Nephron (organoid): ENCODE data around the gene SEMA3E.

Experiments
- H3K27ac Mint-ChIP-seq, 3 experiments: 2 replicates each; pipeline ENCODE4 v1.8.0; 2020; ENCODE audit warnings: mixed read lengths in 3 of 3, mild to moderate bottlenecking in 2 of 3, moderate library complexity in 1 of 3
- H3K27me3 Mint-ChIP-seq: 2 replicates; pipeline ENCODE4 v1.8.0; 2021; ENCODE audit warnings: low read depth, mild to moderate bottlenecking, moderate library complexity, mixed read lengths
- H3K36me3 Mint-ChIP-seq: 2 replicates; pipeline ENCODE4 v1.8.0; 2020; ENCODE audit warnings: low read depth, mixed read lengths
- H3K4me1 Mint-ChIP-seq: 2 replicates; pipeline ENCODE4 v1.8.0; 2020; ENCODE audit warnings: mixed read lengths
- H3K4me3 Mint-ChIP-seq, 3 experiments: 2 replicates each; pipeline ENCODE4 v1.8.0; 2020; ENCODE audit warnings: mild to moderate bottlenecking in 3 of 3, mixed read lengths in 3 of 3, moderate library complexity in 2 of 3
- H3K9me3 Mint-ChIP-seq: 2 replicates; pipeline ENCODE4 v1.8.0; 2020; ENCODE audit warnings: mixed read lengths
- CTCF ChIP-seq, 3 experiments: fragments of 200-600 bp; sonication (generic); IDR thresholded peaks; one replicate each; pipeline ENCODE4 v1.5.0; 2021; ENCODE audit warnings: antibody characterized with exemption in 3 of 3; ENCODE audit not compliant: unreplicated experiment in 3 of 3

Gene SEMA3E

DNA sequence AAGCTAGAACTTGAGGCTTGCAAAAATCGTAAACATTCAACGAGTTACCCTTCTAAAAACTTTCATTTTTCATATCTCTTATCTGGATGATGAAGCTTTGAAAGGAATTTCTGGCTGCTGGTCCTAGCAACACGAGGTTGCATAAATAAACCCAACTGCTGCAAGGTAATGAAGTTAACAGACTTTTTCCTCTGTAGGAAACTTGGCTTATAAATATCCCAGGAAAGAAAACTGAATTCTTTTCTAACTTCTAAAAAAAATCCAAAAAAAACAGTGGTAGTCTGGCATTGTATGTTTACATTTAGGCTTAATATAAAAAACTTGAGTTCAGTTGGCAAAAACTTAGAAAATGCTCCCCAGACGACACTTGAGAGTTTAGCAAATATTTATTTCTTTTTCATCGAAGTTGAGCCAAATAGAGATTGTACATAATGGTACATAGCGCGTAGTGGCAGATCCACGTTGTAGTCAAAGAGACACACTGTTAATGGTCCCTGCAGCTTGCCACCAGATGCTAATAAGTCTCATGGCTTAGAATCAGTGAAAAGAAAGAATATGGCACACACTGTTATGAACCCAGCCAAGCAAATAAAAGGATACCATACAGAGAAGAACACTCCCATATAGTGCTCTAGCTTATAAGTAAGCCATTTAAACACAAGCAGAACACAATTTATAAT is 285.9 kb downstream of the SEMA3E start:
- peak overlapping the region in 2 of 3 experiments; percentile 59 to 85 for H3K27ac Mint-ChIP-seq
- no peaks in the 10 kb centered on the region for H3K36me3 Mint-ChIP-seq
- H3K4me3 Mint-ChIP-seq: peak overlapping the region in 1 of 3 experiments; percentile 36
- no peaks in the 10 kb centered on the region for H3K27me3 Mint-ChIP-seq
- no peak for TF ChIP-seq CTCF (IDR thresholded peaks at IDR 0.05; ENCODE audit: unreplicated experiment in 3 of 3)
- no peaks in the 10 kb centered on the region for H3K9me3 Mint-ChIP-seq
- peaks cover 11% of the 10 kb centered on the region for H3K4me1 Mint-ChIP-seq

DNA sequence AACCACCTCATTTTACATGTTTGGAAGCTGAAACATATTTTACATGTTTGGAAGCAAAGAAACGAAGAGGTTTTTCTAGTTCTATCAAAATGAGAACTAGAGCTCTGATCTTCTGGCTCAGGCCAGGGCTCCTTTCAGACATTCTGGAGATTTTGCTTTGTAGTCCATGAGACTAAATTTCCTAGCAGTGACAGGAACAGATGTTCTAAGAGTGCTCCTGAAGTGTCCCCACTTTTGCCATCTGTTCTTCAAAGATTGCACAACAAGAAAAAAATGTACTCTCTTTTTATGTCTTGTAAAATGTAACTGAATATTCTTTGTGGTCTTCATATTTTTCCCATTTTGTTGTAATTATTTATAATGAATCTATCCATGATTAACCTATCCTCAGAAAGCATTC is 289.8 kb downstream of the SEMA3E start:
- Mint-ChIP-seq H3K4me3 (no peak overlapping the region), H3K36me3 (no peaks in the 10 kb centered on the region), H3K4me1 (peaks cover 11% of the 10 kb centered on the region), H3K27me3 (no peaks in the 10 kb centered on the region), H3K9me3 (no peaks in the 10 kb centered on the region), H3K27ac (no peak overlapping the region)
- TF ChIP-seq CTCF (IDR thresholded peaks at IDR 0.05; ENCODE audit: unreplicated experiment in 3 of 3): no peak

GRCh38 chr7:83355143-83355542 is 293.8 kb downstream of the SEMA3E start:
- no peaks in the 10 kb centered on the region for H3K9me3 Mint-ChIP-seq
- H3K27me3 Mint-ChIP-seq: no peaks in the 10 kb centered on the region
- no peak overlapping the region for H3K4me3 Mint-ChIP-seq
- no peak overlapping the region for H3K27ac Mint-ChIP-seq
- TF ChIP-seq CTCF (IDR thresholded peaks at IDR 0.05; ENCODE audit: unreplicated experiment in 3 of 3): no peak
- H3K36me3 Mint-ChIP-seq: no peaks in the 10 kb centered on the region
- H3K4me1 Mint-ChIP-seq: no peaks in the 10 kb centered on the region

DNA sequence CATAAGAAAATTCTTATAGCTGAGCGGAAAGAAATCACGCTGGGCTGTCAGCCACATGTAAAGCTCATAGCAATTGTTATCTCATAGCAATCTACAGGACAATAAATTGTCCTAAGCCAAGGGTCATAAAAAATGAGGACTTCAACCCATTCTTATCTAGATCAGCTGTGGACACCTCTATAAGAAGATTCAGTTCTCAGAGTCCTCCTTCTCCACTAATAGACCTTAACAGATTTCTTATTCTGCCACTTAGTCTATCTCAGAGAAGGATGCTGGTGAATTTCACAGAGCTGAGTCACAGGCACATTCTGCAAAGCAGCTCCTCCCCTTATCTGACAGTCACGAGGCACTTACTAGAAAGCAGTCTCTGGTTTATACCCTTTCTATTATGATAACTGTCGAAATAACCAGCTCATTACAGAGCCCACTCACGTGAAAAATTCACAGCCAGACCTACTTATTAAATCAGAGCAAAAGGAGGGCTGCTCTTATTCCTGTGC is 300.9 kb downstream of the SEMA3E start:
- H3K36me3 Mint-ChIP-seq: no peaks in the 10 kb centered on the region
- no peaks in the 10 kb centered on the region for H3K27me3 Mint-ChIP-seq
- no peak overlapping the region for H3K4me3 Mint-ChIP-seq
- peaks cover 11% of the 10 kb centered on the region for H3K9me3 Mint-ChIP-seq
- no peaks in the 10 kb centered on the region for H3K4me1 Mint-ChIP-seq
- TF ChIP-seq CTCF (IDR thresholded peaks at IDR 0.05; ENCODE audit: unreplicated experiment in 3 of 3): no peak
- no peak overlapping the region for H3K27ac Mint-ChIP-seq

DNA sequence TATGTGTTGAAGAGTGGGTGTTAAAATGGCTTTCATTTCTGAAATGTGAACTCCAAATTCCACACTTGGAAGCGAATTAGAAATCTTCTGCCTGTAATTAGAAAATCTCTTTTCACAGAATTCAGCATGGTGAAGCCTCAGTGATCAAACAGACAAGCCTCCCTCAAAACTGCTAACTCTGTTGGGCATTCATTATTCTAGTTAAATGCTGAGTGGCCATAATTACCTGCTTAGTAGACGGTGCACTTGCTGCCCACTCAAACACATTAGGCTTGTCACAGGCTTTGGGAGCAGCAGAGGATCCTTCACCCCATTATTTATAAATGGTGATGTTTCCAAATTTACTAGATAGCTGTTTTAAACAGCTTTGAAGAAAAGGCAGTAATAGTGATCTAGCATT is 309.0 kb downstream of the SEMA3E start:
- Mint-ChIP-seq H3K9me3 (peaks cover 5% of the 10 kb centered on the region), H3K27me3 (no peaks in the 10 kb centered on the region), H3K4me3 (no peak overlapping the region), H3K27ac (no peak overlapping the region), H3K4me1 (no peaks in the 10 kb centered on the region), H3K36me3 (no peaks in the 10 kb centered on the region)
- TF ChIP-seq CTCF (IDR thresholded peaks at IDR 0.05; ENCODE audit: unreplicated experiment in 3 of 3): no peak
